ENCODE results near the gene SLC9A8.
"Not testable (repeated sequence)": the region's sequence is repeated elsewhere in the genome, so short reads cannot be mapped to it uniquely, and the experiment has no call there.

The SLC9A8 gene

DNA sequence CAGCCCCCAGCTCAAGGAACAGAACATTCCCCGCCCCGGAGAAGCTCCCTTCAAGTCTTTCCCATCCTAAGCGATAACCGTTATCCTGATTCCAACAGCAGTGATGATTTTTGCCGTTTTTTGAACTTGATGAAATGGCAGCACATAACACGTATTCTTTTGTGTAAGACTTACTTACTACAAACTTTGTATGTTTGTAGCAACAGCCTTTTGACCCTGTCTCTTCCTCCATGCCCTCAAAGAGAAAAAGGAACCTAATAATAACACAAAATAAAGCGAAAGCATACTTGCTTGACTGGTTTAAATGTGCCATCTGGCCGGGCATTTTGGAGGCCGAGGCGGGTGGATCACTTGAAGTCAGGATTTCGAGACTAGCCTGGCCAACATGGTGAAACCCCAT is 26.4 kb upstream of the SLC9A8 start:
- H3K4me3 ChIP-seq (ENCODE audit: low read depth, low read length): no peak overlapping the region

DNA sequence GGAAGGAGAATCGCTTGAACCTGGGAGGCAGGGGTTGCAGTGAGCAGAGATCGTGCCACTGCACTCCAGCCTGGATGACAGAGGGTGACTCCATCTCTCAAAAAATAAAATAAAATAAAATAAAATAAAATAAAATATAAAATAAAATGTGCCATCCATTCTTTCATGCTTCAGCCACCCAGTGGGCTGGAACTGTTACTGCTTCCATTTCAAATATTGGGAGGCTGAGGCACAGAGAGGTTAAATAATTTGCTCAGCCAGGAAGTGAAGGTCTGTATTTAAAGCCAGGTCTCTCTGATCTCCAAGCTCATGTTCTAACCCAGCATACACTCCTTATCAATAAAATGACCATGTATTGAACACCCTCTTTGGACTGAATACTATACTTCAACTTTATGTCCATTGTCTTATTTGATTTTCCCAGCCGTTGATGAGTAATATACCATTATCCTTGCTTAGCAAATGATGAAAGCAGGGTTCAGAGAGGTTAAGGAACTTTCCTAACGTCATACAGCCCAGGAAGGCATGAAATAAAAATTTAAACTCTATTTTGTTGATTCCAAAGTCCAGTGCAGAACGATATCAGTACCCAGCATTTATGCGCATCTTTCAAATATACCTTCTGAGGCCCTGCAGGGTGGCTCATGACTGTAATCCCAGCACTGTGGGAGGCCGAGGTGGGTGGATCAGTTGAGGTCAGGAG is 25.8 kb upstream of the SLC9A8 start:
- no peak overlapping the region for H3K4me3 ChIP-seq (ENCODE audit: low read depth, low read length)

DNA sequence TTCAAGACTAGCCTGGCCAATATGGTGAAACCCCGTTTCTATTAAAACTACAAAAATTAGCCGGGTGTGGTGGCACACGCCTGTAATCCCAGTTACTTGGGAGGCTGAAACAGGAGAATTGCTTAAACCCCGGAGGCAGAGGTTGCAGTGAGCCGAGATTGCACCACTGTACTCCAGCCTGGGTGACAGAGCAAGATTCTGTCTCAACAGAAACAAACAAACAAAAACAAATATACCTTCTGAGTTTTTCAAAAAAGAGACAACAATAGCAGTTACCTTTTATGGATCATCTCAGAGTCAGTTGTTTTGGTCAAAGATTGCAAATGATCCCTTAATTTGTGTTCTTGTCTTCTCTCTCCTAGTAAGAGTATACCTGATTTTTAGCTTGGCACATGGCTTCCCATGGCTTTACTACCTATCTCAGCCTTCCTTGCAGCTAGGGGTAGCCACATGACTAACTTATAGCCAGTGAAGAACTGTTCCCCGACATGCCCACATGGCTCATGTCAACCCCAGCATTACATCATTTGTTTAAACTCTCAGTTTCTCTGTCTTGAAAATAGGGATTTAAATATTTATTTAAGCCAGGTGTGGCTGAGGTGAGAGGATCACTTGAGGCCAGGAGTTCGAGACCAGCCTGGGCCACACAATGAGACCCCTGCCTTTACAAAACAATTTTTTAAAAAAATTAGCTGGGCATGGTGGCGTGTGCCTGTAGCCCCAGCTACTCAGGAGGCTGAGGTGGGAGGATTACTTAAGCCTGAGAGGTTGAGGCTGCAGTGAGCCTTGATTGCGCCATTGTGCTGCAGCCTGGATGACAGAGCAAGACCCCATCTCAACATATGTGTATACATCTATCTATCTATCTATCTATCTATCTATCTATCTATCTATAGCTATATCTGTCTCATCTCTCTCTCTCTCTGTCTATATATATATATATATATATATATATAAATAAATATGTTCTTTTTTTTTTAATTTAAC is 25.0 kb upstream of the SLC9A8 start:
- H3K4me3 ChIP-seq (ENCODE audit: low read depth, low read length): no peak overlapping the region

DNA sequence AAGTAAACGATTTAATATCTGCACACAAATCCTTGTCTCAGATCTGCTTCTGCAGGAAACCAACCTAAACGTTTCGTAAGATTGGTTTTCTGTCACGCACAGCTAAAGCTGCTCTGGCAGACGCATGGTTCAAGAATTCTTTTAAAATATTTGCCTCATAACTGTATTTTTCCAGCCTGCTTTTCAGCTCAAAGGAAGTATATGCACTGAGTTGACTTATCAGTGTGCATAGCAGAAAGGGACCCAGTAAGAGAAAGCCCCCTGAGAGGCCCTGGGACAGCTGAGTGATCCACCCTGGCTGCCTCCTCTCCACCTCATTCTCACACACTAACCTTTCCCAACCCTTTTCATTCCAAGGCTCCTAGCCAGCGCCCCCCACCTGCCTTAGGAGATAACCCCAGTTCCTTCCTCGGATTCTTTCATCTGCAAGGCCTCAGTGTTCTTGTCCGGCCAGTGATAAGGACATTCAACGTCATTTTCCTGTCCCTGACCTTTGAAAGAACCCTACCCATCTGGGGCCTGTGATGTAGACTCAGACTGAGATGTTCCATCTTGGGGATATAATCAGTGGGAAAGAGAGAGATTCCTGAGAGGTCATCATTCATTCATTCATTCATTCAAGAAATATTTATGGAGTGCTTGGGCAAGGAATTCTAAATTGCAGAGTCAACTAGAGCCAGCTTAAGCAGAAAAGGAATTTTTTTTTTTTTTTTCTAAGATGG is 22.4 kb upstream of the SLC9A8 start:
- no peak overlapping the region for H3K4me3 ChIP-seq (ENCODE audit: low read depth, low read length)

DNA sequence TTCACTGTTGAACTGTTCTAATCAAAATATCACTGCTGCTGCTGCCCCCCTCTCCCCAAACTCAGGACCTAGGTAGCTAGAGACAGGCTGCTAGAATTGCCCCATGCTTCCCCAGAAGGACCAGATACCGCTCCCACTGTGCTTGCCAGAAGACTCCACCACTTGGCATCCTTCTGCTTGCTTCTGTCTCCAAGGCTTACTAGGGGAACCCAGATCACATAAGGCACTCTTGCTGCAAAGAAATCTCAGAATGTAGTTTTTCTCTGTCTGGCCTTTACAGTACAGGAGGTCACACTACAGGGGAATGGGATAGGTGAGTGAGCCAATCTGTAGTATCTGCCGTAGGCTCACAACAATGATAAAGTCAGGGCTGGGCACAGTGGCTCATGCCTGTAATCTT is 21.5 kb upstream of the SLC9A8 start:
- H3K4me3 ChIP-seq (ENCODE audit: low read depth, low read length): no peak overlapping the region

DNA sequence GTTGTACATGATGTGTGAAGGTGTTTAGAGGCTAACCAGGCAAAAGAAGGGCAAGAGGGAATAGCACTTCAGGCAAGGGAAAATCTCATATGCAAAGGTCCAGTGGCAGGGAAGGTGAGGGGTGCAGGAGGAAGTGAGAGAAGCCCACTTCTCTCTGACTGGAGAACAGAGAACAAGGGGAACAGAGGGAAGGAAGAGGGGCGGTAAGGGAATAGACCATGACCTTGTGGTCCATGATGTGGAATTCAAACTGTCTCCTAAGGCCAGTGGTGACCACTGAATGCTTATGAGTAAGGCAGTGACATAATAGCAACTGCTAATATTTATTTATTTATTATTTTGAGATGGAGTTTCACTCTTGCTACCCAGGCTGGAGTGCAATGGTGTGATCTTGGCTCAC is 20.6 kb upstream of the SLC9A8 start:
- H3K4me3 ChIP-seq (ENCODE audit: low read depth, low read length): no peak overlapping the region

DNA sequence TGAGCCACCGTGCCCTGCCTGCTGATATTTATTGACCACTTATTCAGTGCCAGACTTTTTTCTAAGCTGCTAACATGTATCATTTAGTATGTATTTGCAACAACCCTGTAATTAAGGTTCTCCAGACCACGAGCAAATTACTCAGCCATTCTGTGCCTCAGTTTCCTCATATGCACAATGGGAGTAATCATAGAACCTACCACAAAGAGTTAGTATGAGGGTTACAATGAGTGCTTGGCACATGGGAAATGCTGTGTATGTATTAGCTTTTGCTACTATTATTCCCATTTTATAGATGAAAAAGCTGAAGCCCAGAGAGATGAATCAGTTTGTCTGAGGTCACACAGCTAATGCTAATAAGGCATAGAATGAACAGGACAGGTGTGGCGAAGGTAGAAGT is 20.0 kb upstream of the SLC9A8 start:
- no peak overlapping the region for H3K4me3 ChIP-seq (ENCODE audit: low read depth, low read length)

DNA sequence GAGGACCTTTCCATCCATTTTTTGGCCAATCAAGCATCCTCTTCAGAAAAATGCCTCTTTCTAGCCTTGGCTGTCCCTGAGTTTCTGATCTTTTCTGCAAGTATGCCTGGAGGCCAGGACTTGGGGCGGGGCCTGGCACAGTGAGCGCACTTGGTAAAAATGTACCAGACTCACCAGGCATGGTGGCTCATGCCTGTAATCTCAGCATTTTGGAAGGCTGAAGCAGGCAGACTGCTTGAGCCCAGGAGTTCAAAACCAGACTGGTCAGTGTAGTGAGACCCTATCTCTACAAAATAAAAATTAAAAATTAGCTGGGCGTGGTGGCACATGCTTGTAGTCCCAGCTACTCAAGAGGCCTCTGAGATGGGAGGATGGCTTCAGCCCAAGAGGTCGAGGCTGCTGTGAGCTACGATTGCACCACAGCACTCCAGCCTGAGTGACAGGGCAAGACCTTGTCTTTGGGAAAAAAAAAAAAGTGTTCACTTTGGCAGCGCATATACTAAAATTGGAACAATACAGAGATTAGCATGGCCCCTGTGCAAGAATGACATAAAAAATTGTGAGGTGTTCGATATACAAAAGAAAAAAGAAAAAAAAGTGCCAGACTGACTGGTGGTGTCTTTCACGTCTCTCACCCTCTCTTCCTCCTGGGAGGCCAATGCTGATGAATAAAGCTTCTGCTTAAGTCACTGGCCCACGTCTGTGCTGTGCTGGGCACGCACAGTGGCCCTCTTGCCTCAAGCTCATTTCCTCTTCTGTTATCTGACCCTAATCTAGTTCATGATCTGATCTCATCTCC is 18.1 kb upstream of the SLC9A8 start:
- no peak overlapping the region for H3K4me3 ChIP-seq (ENCODE audit: low read depth, low read length)

DNA sequence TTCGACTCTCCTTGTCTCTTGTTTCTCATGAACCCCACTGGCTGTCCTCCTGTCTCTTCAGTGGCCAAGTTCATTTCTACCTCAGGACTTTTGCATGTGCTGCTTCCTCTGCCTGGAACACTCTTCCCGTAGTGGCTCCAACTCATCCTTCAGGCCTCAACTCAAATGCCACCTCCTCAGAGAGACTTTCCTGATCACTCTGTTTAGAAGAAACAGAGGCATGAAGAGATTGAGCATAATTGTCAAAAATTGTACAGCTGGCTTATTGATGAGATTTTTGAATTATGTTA is 17.5 kb upstream of the SLC9A8 start:
- no peak overlapping the region for H3K4me3 ChIP-seq (ENCODE audit: low read depth, low read length)

DNA sequence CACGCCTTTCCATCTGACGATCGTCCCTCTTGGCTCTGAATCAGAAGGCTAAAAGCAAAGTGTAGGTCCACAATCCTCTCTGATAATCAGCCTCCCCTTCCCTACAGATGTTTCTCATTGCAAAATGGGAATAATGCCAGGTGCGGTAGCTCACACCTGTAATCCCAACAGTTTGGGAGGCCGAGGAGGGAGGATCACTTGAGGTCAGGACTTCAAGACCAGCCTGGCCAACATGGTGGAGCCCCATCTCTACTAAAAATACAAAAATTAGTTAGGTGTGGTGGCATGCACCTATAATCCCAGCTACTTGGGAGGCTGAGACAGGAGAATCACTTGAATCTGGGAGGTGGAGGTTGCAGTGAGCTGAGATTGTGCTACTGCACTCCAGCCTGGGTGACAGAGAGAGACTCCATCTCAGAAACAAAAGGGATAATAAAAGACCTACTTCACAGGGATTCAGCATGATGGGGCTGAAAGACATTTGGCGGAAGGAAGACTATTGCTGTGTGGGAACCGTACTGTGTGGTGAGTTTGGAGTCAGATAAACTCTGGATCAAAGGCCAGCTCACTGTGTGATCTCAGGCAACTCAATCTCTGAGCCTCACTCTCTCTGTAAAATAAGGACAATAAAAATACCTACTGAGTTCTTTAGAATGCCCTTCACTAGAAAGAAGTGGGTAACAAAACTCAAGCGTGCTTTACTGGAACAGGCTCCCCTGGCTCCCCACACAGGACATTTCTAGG is 15.9 kb upstream of the SLC9A8 start:
- H3K4me3 ChIP-seq (ENCODE audit: low read depth, low read length): no peak overlapping the region

DNA sequence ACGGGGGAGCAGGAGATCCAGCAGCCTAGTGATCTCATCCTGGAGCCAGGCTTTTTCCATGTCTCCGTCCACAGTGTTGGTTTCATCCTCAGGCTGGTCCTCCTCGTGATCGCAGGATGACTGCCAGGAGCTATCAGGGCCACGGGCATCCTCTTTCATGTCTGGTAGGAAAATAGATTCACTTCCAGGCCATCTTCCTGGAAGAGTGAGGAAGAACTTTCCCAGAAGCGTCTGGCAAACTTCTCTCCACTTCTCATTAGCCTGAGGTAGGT is 15.3 kb upstream of the SLC9A8 start:
- no peak overlapping the region for H3K4me3 ChIP-seq (ENCODE audit: low read depth, low read length)

DNA sequence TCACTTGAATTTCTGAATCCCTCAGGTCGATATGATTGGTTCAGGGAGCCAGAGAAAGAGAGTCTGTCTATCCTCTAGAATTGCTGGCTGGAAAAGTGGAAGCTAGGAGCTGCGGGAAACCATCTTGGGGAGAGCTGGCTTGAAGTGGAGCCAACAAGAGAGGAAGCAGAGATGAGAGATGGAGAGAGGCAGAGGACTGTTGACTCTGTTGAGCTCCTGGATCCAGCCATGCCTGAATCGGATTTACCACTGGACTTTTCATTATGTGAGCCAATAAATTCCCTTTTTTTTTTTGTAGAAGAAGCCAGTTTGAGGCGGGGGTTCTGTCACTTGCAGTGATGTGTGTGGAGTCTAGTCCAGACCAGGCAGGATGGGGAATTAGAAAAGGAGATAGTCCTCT is 13.9 kb upstream of the SLC9A8 start:
- H3K4me3 ChIP-seq (ENCODE audit: low read depth, low read length): no peak overlapping the region

DNA sequence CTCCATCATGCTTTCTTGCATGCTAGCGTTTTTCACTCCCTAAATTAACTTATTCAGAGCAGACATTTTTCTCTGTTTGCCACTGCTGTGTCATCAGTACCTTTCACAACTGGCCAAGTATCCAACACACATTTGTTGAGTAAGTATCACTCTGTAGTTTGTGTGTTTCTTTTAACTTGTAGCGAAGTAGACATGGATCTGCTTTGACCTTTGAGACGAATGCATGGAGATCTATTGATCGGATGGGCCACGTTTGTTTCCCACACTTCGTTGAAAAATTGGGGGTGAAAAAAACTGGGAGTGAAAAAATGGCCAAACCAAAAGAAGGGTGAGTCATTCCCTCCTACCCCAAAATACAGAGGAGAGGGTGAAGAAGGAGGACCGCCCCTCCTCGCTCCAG is 12.9 kb upstream of the SLC9A8 start:
- H3K4me3 ChIP-seq (ENCODE audit: low read depth, low read length): no peak overlapping the region

DNA sequence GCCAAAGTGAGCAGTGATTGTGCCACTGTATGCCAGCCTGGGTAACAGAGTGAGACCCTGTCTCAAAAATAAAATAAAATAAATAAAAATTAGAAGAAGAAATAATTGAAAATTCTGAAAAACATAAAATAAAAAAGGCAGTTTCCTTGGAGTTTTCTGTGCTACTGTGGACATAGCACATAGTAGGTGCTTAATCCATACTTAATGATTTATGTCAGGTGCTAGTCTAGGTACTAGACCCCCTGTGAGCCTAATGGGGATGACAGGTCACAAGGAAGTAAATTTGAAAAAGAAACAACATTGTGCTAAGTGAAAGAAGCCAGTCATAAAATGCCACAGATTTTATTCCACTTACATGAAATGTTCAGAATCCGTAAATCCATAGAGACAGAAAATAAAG is 9.2 kb upstream of the SLC9A8 start:
- H3K4me3 ChIP-seq (ENCODE audit: low read depth, low read length): no peak overlapping the region

DNA sequence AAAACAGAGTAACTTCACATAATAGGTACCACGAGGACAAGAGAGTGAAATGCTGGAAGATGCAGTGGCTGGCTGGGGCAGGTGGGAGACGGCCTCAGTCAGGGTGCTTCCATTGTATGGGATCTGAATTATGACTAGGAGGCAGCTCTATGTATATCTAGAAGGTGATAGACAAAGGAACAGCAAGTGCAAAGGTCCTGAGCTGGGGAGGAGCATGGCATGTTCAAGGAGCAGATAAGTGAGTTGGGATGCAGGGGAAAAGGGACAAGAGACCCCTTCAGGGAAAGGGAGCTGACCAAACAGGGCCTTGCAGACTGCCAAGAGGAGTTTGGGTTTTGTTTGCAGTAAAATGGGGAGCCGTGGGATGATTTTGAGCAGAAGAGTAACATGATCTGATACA is 8.3 kb upstream of the SLC9A8 start:
- H3K4me3 ChIP-seq (ENCODE audit: low read depth, low read length): no peak overlapping the region

DNA sequence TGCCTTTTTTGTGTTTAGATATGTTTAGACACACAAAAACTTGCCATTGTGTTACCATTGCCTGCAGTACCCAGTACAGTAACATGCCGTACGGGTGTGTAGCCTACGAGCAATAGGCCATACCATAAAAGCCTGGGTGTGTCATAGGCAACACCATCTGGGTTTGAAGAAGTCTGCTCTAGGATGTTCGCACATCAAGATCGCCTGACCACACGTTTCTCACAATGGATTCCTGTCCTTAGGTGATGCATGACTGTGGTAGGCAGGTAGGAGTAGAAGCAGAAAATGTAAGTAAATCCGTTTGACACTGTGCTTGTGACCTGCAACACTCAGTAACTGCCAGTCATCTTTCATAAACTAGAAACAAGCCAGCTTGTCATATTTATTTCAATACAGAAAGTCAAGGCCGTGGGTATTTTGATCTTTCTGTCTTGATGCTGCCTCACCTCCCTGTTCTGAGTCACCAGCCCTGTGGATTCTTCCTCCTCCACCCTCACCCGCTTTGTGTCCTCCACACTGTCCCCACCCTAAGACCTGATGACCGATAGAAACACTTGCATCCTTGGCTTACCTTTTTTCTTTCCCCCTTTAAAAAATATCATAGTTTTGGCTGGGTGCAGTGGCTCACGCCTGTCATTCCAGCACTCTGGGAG is 7.3 kb upstream of the SLC9A8 start:
- not testable (repeated sequence) for H3K4me3 ChIP-seq (ENCODE audit: low read depth, low read length)

DNA sequence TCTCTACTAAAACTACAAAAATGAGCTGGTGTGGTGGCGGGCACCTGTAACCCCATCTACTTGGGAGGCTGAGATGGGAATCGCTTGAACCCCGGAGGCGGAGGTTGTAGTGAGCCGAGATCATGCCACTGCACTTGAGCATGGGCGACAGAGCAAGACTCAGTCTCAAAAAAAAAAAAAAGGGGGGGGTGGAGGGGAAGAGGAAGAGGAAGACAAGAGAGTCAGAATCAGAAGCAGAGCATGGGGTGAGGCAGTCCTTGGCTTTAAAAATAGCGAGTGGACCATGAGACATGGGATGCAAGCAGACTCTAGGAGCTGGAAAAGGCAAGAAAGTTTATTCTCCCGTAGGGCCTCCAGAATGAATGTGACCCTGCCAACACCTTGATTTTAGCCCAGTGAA is 3.9 kb upstream of the SLC9A8 start:
- no peak overlapping the region for H3K4me3 ChIP-seq (ENCODE audit: low read depth, low read length)

DNA sequence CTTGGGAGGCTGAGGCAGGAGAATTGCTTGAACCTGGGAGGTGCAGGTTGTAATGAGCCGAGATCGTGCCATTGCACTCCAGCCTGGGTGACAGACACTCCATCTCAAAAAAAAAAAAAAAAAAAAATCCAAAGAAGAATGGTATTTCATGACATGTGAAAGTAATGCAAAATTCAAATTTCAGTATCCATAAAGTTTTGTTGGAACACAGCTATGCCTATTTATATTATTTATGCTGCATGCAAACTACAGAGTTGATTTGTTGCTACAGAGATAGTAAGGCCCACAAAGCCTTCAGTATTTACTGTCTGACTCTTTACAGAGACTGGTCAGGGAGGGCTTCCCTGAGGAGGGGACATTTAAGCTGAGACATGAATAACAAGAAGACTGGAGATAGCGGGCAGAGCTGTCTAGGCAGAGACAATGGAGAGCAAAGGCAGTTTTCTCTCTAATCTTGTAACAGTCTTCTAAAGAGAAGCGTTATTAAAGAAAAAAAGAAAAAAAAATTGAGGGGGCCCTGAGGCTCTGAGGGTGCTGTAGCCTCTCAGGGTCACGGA is 2.7 kb upstream of the SLC9A8 start:
- no peak overlapping the region for H3K4me3 ChIP-seq (ENCODE audit: low read depth, low read length)

DNA sequence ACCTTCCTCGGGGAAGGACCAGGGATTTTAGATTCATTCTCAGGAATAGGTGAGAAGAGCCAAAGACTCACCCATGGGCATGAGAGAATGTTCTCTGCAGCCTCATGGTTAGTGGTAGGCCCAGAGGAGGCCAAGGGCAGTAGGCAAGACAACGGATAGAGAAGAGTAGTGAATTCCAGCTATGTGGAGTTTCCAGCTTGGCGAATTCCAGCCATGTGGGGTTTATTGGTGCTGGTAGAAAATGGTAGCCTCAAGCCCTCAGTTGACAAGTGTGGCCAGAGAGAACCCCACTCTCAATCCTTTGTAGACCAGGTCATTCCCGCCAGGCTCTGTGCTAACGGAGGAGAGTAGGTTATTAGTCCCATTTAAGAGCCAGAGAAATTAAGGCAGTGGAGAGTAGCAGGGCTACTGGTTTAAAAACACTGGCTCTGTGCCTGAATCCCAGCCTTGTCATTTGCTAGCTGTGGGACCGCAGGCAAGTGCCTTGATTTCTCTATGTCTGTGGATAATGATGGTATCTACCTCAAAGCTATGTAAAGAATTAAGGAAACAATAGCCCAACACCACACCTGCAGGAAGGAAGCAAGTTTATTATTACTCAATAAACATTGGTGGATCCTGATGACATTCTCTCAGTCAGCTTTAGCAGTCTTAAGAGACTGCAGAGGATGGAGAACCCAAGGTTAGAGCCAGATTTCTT is 2.0 kb upstream of the SLC9A8 start:
- no peak overlapping the region for H3K4me3 ChIP-seq (ENCODE audit: low read depth, low read length)
